DOHH2 (cell line): Measurements from ENCODE around the gene TSKS.

Experiments used
- H3F3A ChIP-seq: fragments of 200-600 bp; sonication (generic), shearing (Covaris generic); 2 replicates; pipeline ENCODE4 v1.6.0; 2016; ENCODE audit warnings: antibody characterized with exemption, mild to moderate bottlenecking; ENCODE audit not compliant: control insufficient read depth, insufficient read depth
- H3K27ac ChIP-seq: fragments of 200-600 bp; sonication (generic); 2 replicates; pipeline ENCODE4 v1.5.1; 2014; ENCODE audit warnings: low read depth, mild to moderate bottlenecking, low read length, moderate library complexity
- H3K27me3 ChIP-seq: fragments of 200-600 bp; sonication (generic); 2 replicates; pipeline ENCODE4 v1.6.1; 2014; ENCODE audit warnings: mild to moderate bottlenecking, low read length, mixed read lengths; ENCODE audit not compliant: control insufficient read depth
- H3K36me3 ChIP-seq: fragments of 200-600 bp; sonication (generic); 2 replicates; pipeline ENCODE4 v1.6.1; 2014; ENCODE audit warnings: mild to moderate bottlenecking, low read length, moderate library complexity, mixed read lengths; ENCODE audit not compliant: control insufficient read depth
- H3K4me1 ChIP-seq: fragments of 200-600 bp; sonication (generic); 2 replicates; pipeline ENCODE4 v1.6.1; 2014; ENCODE audit warnings: mild to moderate bottlenecking, low read length, mixed read lengths; ENCODE audit not compliant: control insufficient read depth
- H3K4me2 ChIP-seq: fragments of 200-600 bp; sonication (generic); 2 replicates; pipeline ENCODE4 v1.6.0; 2014; ENCODE audit warnings: mild to moderate bottlenecking, low read length, moderate library complexity
- H3K4me3 ChIP-seq: fragments of 200-600 bp; sonication (generic); 2 replicates; pipeline ENCODE4 v1.5.1; 2014; ENCODE audit warnings: mild to moderate bottlenecking, low read length, mixed read lengths
- H3K79me2 ChIP-seq: fragments of 200-600 bp; sonication (generic); 2 replicates; pipeline ENCODE4 v1.6.1; 2014; ENCODE audit warnings: mild to moderate bottlenecking, low read length, mixed read lengths; ENCODE audit not compliant: control insufficient read depth
- H3K9me2 ChIP-seq: fragments of 200-600 bp; sonication (generic); replicated peaks from 2 replicates; pipeline ENCODE4 v1.6.1; 2014; ENCODE audit warnings: mild to moderate bottlenecking, low read length, mixed read lengths; ENCODE audit not compliant: control insufficient read depth
- H3K9me3 ChIP-seq: fragments of 200-600 bp; sonication (generic); 2 replicates; pipeline ENCODE4 v1.6.1; 2014; ENCODE audit warnings: antibody characterized with exemption, low read length, mixed read lengths; ENCODE audit not compliant: control insufficient read depth, insufficient read depth
- H4K20me1 ChIP-seq: fragments of 200-600 bp; sonication (generic); 2 replicates; pipeline ENCODE4 v1.6.0; 2014; ENCODE audit warnings: low read depth, mild to moderate bottlenecking, antibody characterized with exemption, low read length, moderate library complexity; ENCODE audit not compliant: control insufficient read depth, insufficient read depth
- EZH2phosphoT487 ChIP-seq: fragments of 200-600 bp; sonication (generic); IDR thresholded peaks from 2 replicates; pipeline ENCODE4 v1.6.1; 2017; ENCODE audit warnings: borderline replicate concordance, mild to moderate bottlenecking, antibody characterized with exemption, low read length, moderate library complexity, mixed read lengths
- TF ChIP-seq, protein P1 (sequence below): fragments of 200-600 bp; sonication (generic); IDR thresholded peaks from one replicate; pipeline ENCODE4 v1.5.1; 2014; ENCODE audit warnings: antibody characterized with exemption, mild to moderate bottlenecking, low read depth, low read length; ENCODE audit not compliant: poor library complexity, severe bottlenecking

Gene TSKS

DNA sequence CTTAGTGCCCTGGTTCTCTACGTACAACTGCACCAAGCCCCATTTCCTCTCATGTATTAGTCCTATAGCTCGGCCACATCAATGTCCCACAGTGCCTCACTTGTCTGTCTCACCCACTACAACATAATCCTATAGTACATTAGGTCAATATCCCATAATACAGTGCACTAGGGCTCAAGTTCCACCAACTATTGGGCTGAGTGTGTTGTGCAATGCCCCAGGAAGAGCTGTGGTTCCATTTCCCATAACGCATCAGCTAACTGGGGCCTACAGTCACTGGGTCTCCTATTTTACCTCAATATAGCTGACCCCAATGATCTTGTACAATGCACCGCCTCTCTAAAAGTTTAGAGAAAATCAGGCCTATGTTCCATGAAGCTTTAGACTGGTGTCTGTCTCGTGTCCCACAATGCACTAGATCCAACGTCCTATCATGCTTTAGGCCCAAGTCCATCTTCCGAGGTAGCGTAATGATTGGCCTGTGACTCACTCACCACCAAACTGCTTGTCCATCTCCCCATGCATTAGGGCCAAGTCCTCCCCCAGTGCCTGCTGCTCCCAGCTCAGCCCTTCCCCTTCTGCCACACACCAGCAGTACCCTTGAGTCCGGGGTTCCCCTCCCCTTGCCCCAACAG lies 21.8 kb downstream of the TSKS start:
- H4K20me1 ChIP-seq = no peaks in the 10 kb centered on the region
- H3K4me2 ChIP-seq = no peak overlapping the region
- no peaks in the 10 kb centered on the region for H3K9me3 ChIP-seq
- no peaks in the 10 kb centered on the region for H3K4me1 ChIP-seq
- no peak overlapping the region for H3K27ac ChIP-seq
- TF ChIP-seq, protein P1, sequence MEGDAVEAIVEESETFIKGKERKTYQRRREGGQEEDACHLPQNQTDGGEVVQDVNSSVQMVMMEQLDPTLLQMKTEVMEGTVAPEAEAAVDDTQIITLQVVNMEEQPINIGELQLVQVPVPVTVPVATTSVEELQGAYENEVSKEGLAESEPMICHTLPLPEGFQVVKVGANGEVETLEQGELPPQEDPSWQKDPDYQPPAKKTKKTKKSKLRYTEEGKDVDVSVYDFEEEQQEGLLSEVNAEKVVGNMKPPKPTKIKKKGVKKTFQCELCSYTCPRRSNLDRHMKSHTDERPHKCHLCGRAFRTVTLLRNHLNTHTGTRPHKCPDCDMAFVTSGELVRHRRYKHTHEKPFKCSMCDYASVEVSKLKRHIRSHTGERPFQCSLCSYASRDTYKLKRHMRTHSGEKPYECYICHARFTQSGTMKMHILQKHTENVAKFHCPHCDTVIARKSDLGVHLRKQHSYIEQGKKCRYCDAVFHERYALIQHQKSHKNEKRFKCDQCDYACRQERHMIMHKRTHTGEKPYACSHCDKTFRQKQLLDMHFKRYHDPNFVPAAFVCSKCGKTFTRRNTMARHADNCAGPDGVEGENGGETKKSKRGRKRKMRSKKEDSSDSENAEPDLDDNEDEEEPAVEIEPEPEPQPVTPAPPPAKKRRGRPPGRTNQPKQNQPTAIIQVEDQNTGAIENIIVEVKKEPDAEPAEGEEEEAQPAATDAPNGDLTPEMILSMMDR = no peak
- no peak for TF ChIP-seq EZH2phosphoT487
- H3F3A ChIP-seq = no peaks in the 10 kb centered on the region
- no peaks in the 10 kb centered on the region for H3K9me2 ChIP-seq
- no peak overlapping the region for H3K4me3 ChIP-seq
- no peaks in the 10 kb centered on the region for H3K27me3 ChIP-seq
- H3K79me2 ChIP-seq = no peaks in the 10 kb centered on the region
- no peaks in the 10 kb centered on the region for H3K36me3 ChIP-seq

DNA sequence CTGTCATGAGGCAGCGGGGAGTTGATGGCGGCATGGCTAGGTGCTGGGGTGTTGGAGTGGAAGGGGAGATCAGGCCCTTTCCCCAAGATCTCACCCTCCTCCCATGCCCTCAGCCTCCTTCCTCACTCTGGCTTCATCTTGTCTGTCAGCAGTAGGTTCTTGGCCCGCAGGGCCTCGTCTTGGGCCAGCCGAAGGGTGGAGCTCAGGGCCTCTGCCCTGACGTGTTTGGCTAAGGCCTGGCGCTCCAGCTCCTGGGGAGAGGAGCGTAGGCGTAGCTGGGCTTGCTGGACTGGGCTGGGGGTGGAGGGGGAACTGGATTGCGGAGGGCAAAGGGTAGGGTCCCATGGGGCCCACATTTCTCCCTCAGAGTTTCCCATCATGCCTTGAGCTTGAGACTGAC lies 23.2 kb downstream of the TSKS start:
- H3K36me3 ChIP-seq = no peaks in the 10 kb centered on the region
- H4K20me1 ChIP-seq = no peaks in the 10 kb centered on the region
- H3K79me2 ChIP-seq = no peaks in the 10 kb centered on the region
- H3K9me3 ChIP-seq = no peaks in the 10 kb centered on the region
- H3K27ac ChIP-seq = no peak overlapping the region
- no peaks in the 10 kb centered on the region for H3K9me2 ChIP-seq
- no peak for TF ChIP-seq EZH2phosphoT487
- TF ChIP-seq, protein P1 = no peak
- H3F3A ChIP-seq = no peaks in the 10 kb centered on the region
- H3K4me3 ChIP-seq = no peak overlapping the region
- H3K27me3 ChIP-seq = no peaks in the 10 kb centered on the region
- no peaks in the 10 kb centered on the region for H3K4me1 ChIP-seq
- H3K4me2 ChIP-seq = no peak overlapping the region

DNA sequence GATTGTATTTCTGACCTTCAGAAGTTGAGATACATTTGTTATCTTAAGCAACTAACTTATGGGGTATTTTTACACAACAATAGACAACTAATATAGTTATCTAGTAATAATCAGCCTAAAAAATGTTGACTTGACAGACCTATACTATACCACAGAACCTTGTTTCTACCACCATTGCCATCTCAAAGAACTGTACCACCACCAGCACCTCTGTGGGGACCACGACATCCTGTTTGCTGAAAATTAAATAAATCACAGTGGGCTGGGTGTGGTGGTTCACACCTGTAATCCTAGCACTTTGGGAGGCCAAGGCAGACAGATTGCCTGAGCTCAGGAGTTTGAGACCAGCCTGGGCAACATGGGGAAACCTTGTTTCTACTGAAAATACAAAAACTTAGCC lies 24.0 kb downstream of the TSKS start:
- H3K79me2 ChIP-seq = no peaks in the 10 kb centered on the region
- no peak overlapping the region for H3K4me3 ChIP-seq
- H3K27me3 ChIP-seq = no peaks in the 10 kb centered on the region
- no peaks in the 10 kb centered on the region for H3K9me3 ChIP-seq
- no peak overlapping the region for H3K27ac ChIP-seq
- no peaks in the 10 kb centered on the region for H3K9me2 ChIP-seq
- H3K36me3 ChIP-seq = no peaks in the 10 kb centered on the region
- no peaks in the 10 kb centered on the region for H4K20me1 ChIP-seq
- no peaks in the 10 kb centered on the region for H3K4me1 ChIP-seq
- no peak for TF ChIP-seq EZH2phosphoT487
- TF ChIP-seq, protein P1 = no peak
- no peaks in the 10 kb centered on the region for H3F3A ChIP-seq
- no peak overlapping the region for H3K4me2 ChIP-seq
